Spleen (tissue), 11 donors: Measurements from ENCODE around the gene GPD1L. TPM values are rescaled to one million over a fixed set of nuclear protein-coding genes. Genes with fewer than 3 reads are reported as not detected.

Experiments
- DNase-seq: peaks from one replicate; pipeline ENCODE4 v3.0.0-alpha.2; 2020
- H3K27ac ChIP-seq, 8 donors: fragments of 200-600 bp; sonication (generic) in 7 of 8; 1 replicate in 4 of 8; 2 replicates in 4 of 8; pipeline versions ENCODE4 v1.5.0 to v1.8.0; 2016 to 2021; ENCODE audit warnings: inconsistent platforms in 4 of 8, mild to moderate bottlenecking in 4 of 8, moderate library complexity in 1 of 8
- H3K27me3 ChIP-seq, 7 donors: fragments of 200-600 bp; sonication (generic) in 6 of 7; replicated peaks in 1 of 7; 1 replicate in 4 of 7; 2 replicates in 3 of 7; pipeline versions ENCODE4 v1.5.0 to v1.8.0; 2016 to 2021; ENCODE audit warnings: inconsistent platforms in 3 of 7, mild to moderate bottlenecking in 1 of 7
- H3K36me3 ChIP-seq, 6 donors: fragments of 200-600 bp; sonication (generic) in 5 of 6; 1 replicate in 4 of 6; 2 replicates in 2 of 6; pipeline versions ENCODE4 v1.5.0 to v1.8.0; 2016 to 2021; ENCODE audit warnings: inconsistent platforms in 2 of 6
- H3K4me1 ChIP-seq, 6 donors: fragments of 200-600 bp; sonication (generic) in 5 of 6; 1 replicate in 3 of 6; 2 replicates in 3 of 6; pipeline versions ENCODE4 v1.5.0 to v1.8.0; 2016 to 2021; ENCODE audit warnings: inconsistent platforms in 3 of 6
- H3K4me3 ChIP-seq, 8 donors: fragments of 200-600 bp; sonication (generic) in 7 of 8; 1 replicate in 4 of 8; 2 replicates in 4 of 8; pipeline versions ENCODE4 v1.5.0 to v1.8.0; 2016 to 2021; ENCODE audit warnings: inconsistent platforms in 4 of 8, mild to moderate bottlenecking in 4 of 8, moderate library complexity in 2 of 8
- H3K9me3 ChIP-seq, 8 donors: fragments of 200-600 bp; sonication (generic) in 7 of 8; 1 replicate in 4 of 8; 2 replicates in 4 of 8; pipeline versions ENCODE4 v1.5.0 to v1.8.0; 2016 to 2021; ENCODE audit warnings: inconsistent platforms in 4 of 8
- POLR2A ChIP-seq, 3 donors: fragments of 450-650 bp; IDR thresholded peaks; one replicate each; pipeline ENCODE4 v1.5.1; 2017; ENCODE audit warnings: antibody characterized with exemption in 3 of 3, mild to moderate bottlenecking in 1 of 3
- POLR2AphosphoS5 ChIP-seq, 3 donors: sonication (generic); formaldehyde crosslinking; IDR thresholded peaks; one replicate each; pipeline ENCODE4 v1.5.1; 2017; ENCODE audit warnings: antibody characterized with exemption in 3 of 3
- WGBS, 5 donors: extraction: QIAGEN DNeasy Blood & Tissue Kit in 3 of 5; methylation state at CpG; one replicate each; pipeline versions ENCODE4 v1.1.5 to v1.1.7; 2013 to 2018; 5-methylcytosine and 5-hydroxymethylcytosine counted together
- intact Hi-C: fragments of 100-400 bp; cut with DNase I; formaldehyde crosslinking; loops from one replicate; pipeline ENCODE4 v1.15.0; 2023; ENCODE audit warnings: low total_unique reads
- polyA plus RNA-seq, 3 donors: library from polyadenylated mRNA; stranded (reverse); fragments of 200-250 nt; gene quantifications; one replicate each; pipeline ENCODE4 v1.2.1, GENCODE V29; 2013
- total RNA-seq, 7 donors: library from RNA; depleted of rRNA in 3 of 7; stranded (reverse); fragments of >200 nt in 3 of 7; fragmentation: NEBNext Ultra II Directional in 4 of 7; extraction: Animal tissue kit (Norgen Biotek cat#: 25700) in 4 of 7; gene quantifications; one replicate each; pipeline versions ENCODE4 v1.1.0 to v1.2.1, GENCODE V29; 2016 to 2021
- TF ChIP-seq, protein P1 (sequence below), 11 experiments: fragments of 200-600 bp in 7 of 11; fragments of 450-650 bp in 4 of 11; sonication (generic) in 4 of 11; IDR thresholded peaks in 8 of 11; conservative IDR thresholded peaks in 3 of 11; 1 replicate in 7 of 11; 2 replicates in 4 of 11; pipeline versions ENCODE4 v1.4.0 to v1.8.0; 2016 to 2021; ENCODE audit warnings: antibody characterized with exemption in 11 of 11, inconsistent platforms in 4 of 11, mild to moderate bottlenecking in 1 of 11
- donor health status: healthy with polysubstance abuse.
- donor health status: DM: no; HTN: no; CAD: no; lungs with moderate emphysema.
- donor health status: DM: no; HTN: no; CAD: no.
- donor health status: Bipolar disorder and iron deficiency.
- donor health status: healthy.
- donor health status: DM: no; HTN: no; CAD: no.
- donor health status: DM: yes; HTN: yes; CAD: no.

Gene GPD1L
- total and polyA plus RNA-seq, 10 donors, result 6.2 to 38.9 (median 25.1) TPM

DNA sequence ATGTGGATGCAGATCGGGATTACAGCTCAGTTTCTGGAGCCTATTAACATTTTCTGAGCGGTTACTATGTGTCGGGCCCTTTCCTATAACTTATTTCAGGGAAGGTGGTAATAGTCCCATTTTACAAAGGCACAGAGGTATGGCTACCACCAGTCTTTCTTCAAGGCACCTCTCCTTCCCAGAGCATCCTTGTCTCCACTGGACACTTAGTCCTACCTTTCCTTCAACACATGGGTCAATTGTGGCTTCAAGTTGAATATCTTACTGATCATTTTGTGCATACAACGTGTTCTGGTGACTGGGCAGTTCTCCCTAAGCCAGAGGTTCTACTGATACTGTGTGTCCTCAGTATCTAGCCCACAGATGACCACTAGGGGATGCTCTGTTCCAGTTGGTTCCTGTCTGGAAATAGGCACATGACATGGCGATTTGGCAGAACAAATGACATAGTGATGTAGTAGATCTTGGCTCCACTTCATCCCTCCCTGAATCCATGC, 71.3 kb downstream of the GPD1L start:
- intact Hi-C loops, result loop anchor here (5.0 to 10.0 kb wide), 2 partner anchors 117 to 165 kb away; no protein-coding TSS in a partner anchor
- TF ChIP-seq, protein P1, sequence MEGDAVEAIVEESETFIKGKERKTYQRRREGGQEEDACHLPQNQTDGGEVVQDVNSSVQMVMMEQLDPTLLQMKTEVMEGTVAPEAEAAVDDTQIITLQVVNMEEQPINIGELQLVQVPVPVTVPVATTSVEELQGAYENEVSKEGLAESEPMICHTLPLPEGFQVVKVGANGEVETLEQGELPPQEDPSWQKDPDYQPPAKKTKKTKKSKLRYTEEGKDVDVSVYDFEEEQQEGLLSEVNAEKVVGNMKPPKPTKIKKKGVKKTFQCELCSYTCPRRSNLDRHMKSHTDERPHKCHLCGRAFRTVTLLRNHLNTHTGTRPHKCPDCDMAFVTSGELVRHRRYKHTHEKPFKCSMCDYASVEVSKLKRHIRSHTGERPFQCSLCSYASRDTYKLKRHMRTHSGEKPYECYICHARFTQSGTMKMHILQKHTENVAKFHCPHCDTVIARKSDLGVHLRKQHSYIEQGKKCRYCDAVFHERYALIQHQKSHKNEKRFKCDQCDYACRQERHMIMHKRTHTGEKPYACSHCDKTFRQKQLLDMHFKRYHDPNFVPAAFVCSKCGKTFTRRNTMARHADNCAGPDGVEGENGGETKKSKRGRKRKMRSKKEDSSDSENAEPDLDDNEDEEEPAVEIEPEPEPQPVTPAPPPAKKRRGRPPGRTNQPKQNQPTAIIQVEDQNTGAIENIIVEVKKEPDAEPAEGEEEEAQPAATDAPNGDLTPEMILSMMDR (IDR thresholded peaks at IDR 0.05 in 8 of 11, conservative IDR thresholded peaks at IDR 0.05 in 3 of 11), result peak in 10 of 11 experiments; percentile 20 to 62 (median 57)
- TF ChIP-seq POLR2AphosphoS5 (IDR thresholded peaks at IDR 0.05) (no peak), POLR2A (IDR thresholded peaks at IDR 0.05) (no peak)
- H3K9me3 ChIP-seq, result no peaks in the 10 kb centered on the region
- WGBS, 5 donors, result 17 to 32% (median 23%) methylated on average over 5 of the region's 5 CpGs
- no peak for DNase-seq
- H3K36me3 ChIP-seq, result no peaks in the 10 kb centered on the region
- no peaks in the 10 kb centered on the region for H3K27me3 ChIP-seq
- peaks cover 0 to 14% (median 12%) of the 10 kb centered on the region in 6 donors for H3K4me1 ChIP-seq
- no peak overlapping the region for H3K4me3 ChIP-seq
- no peak overlapping the region for H3K27ac ChIP-seq

DNA sequence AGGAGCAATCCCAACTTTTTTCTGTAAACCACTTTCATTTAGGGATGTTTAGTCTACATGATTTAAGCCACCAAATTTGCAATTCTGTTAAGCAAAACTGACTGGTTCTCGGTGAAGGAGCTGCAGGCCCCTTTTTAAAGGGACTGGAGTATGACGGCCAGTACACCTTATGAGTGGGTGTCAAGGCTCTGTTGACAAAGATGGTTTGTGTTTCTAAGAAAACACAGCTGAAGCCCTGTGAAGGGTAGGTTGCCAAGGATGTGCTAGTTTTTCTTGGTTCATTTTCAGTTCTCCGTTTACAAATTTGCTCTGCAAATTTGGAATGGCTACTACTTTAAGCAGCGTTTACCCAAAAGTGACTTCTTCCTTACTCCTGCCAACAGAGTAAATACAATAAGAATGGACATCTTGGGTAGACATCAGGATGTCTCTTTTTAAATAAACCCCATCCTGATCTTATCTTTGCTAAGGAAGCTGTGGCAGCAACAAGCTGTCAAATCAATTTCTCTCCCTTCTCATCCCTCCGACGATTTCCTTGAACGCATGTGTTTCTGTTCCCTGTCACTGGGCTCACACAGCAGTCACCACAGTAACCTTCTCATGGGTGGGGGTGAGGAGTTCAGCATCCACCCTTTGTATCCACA, 73.8 kb downstream of the GPD1L start:
- no peak overlapping the region for H3K27ac ChIP-seq
- no peak for DNase-seq

DNA sequence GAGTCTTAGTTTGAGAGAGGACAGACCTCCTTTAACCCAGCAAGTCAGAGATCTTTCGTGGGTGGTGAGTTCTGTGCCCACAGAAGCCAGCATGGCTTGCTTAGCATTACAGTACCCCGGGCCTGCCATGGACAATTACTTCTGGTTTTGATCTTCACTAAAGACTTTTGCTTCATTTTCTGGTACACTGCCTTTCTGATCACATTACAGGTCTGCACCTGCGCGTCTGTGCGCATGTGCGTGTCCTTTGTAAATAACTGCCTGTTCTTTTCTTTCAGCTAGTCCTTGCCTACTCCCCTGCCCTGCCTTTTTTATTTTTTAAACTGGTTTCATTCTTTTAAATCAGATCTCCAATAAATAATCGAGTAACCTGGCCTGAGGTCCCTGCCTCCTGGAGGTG, 74.9 kb downstream of the GPD1L start:
- 79 to 85% (median 82%) methylated on average over 7 of the region's 7 CpGs for WGBS, 5 donors
- intact Hi-C loops, result no loop called here
- no peak overlapping the region for H3K27ac ChIP-seq

More for the DNA sequence above, 73.8 kb downstream of the GPD1L start:
- Histone ChIP-seq H3K36me3 (no peaks in the 10 kb centered on the region), H3K4me1 (peaks cover 0 to 14% (median 12%) of the 10 kb centered on the region in 6 donors), H3K9me3 (no peaks in the 10 kb centered on the region), H3K4me3 (no peak overlapping the region), H3K27me3 (no peaks in the 10 kb centered on the region)
- 53 to 63% (median 54%) methylated on average over 7 of the region's 7 CpGs for WGBS, 5 donors
- TF ChIP-seq, protein P1 (IDR thresholded peaks at IDR 0.05 in 8 of 11, conservative IDR thresholded peaks at IDR 0.05 in 3 of 11), result no peak
- no peak for TF ChIP-seq POLR2A (IDR thresholded peaks at IDR 0.05)
- TF ChIP-seq POLR2AphosphoS5 (IDR thresholded peaks at IDR 0.05), result no peak
- intact Hi-C loops, result no loop called here

DNA sequence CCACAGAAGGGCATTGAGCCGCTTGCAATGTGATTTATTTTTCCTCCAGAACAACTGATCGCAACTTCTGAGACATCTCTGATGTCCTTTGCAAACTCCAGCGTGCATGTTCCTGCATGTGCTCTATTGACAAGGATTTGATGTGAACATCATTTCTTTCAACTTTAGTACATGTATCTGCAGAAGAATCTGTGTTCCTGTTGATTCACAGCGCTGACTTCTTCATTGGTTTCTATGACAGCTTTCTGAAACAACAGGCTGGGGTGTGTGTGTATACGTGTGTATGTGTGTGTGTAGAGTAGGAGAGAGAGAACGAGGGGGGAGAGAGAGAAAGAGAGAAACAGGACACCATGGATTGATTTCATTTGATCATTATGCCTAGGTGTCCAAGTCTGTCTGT, 75.4 kb downstream of the GPD1L start:
- H3K9me3 ChIP-seq, result no peaks in the 10 kb centered on the region
- intact Hi-C loops, result no loop called here
- no peaks in the 10 kb centered on the region for H3K27me3 ChIP-seq
- H3K27ac ChIP-seq, result no peak overlapping the region
- H3K4me3 ChIP-seq, result no peak overlapping the region
- WGBS, 5 donors, result 85 to 94% (median 90%) methylated on average over 6 of the region's 6 CpGs
- DNase-seq, result no peak
- TF ChIP-seq, protein P1 (IDR thresholded peaks at IDR 0.05 in 8 of 11, conservative IDR thresholded peaks at IDR 0.05 in 3 of 11), result no peak
- TF ChIP-seq POLR2A (IDR thresholded peaks at IDR 0.05) (no peak), POLR2AphosphoS5 (IDR thresholded peaks at IDR 0.05) (no peak)
- no peaks in the 10 kb centered on the region for H3K36me3 ChIP-seq
- peaks cover 0 to 14% (median 12%) of the 10 kb centered on the region in 6 donors for H3K4me1 ChIP-seq

More for the DNA sequence above, 74.9 kb downstream of the GPD1L start:
- no peak for TF ChIP-seq POLR2A (IDR thresholded peaks at IDR 0.05)
- TF ChIP-seq, protein P1 (IDR thresholded peaks at IDR 0.05 in 8 of 11, conservative IDR thresholded peaks at IDR 0.05 in 3 of 11), result no peak
- TF ChIP-seq POLR2AphosphoS5 (IDR thresholded peaks at IDR 0.05), result no peak
- H3K4me1 ChIP-seq, result peaks cover 0 to 14% (median 12%) of the 10 kb centered on the region in 6 donors
- no peak overlapping the region for H3K4me3 ChIP-seq
- DNase-seq, result no peak
- no peaks in the 10 kb centered on the region for H3K9me3 ChIP-seq
- H3K27me3 ChIP-seq, result no peaks in the 10 kb centered on the region
- no peaks in the 10 kb centered on the region for H3K36me3 ChIP-seq
